BJ (cell line): Measurements from ENCODE around the gene NDUFAF2. TPM values are rescaled to one million over a fixed set of nuclear protein-coding genes. Genes with fewer than 3 reads are reported as not detected.
"Not testable (repeated sequence)": the region's sequence is repeated elsewhere in the genome, so short reads cannot be mapped to it uniquely, and the experiment has no call there.

Source experiments
- CTCF ChIA-PET: fragments of 350-600 bp; formaldehyde crosslinking; extraction: SDS; loops from one replicate; lab custom pipeline; 2021; ENCODE audit warnings: antibody characterized with exemption, inconsistent platforms; lab: Yijun Ruan, JAX
- POLR2A ChIA-PET: fragments of 300-600 bp; sonication (Branson Sonifier 250); formaldehyde crosslinking; extraction: SDS; loops from one replicate; lab custom pipeline; 2021; ENCODE audit warnings: antibody characterized with exemption; lab: Charles Lee
- DNase-seq: peaks from one replicate; pipeline ENCODE4 v3.0.0-alpha.2; 2011; ENCODE audit warnings: low read depth
- H3K27me3 ChIP-seq: 2 replicates; pipeline ENCODE4 v1.6.0; 2011; ENCODE audit warnings: low read length; ENCODE audit not compliant: control insufficient read depth, insufficient read depth
- H3K36me3 ChIP-seq: 2 replicates; pipeline ENCODE4 v1.5.1; 2011; ENCODE audit warnings: low read length; ENCODE audit not compliant: control insufficient read depth, insufficient read depth
- H3K4me3 ChIP-seq: 2 replicates; pipeline ENCODE4 v1.5.1; 2011; ENCODE audit warnings: low read depth, mild to moderate bottlenecking, control low read depth, low read length
- CTCF ChIP-seq: IDR thresholded peaks from 2 replicates; pipeline ENCODE4 v1.5.1; 2011; ENCODE audit warnings: low read depth, mild to moderate bottlenecking, control low read depth, inconsistent platforms, low read length, moderate library complexity; ENCODE audit not compliant: insufficient read depth
- polyA plus RNA-seq: library from polyadenylated mRNA; depleted of rRNA; stranded (reverse); fragments of >200 nt; gene quantifications from 2 replicates; pipeline ENCODE4 v1.2.3, GENCODE V29; 2011; rRNA removed

Gene NDUFAF2
- polyA plus RNA-seq, 1 experiment = 22.4 TPM

DNA sequence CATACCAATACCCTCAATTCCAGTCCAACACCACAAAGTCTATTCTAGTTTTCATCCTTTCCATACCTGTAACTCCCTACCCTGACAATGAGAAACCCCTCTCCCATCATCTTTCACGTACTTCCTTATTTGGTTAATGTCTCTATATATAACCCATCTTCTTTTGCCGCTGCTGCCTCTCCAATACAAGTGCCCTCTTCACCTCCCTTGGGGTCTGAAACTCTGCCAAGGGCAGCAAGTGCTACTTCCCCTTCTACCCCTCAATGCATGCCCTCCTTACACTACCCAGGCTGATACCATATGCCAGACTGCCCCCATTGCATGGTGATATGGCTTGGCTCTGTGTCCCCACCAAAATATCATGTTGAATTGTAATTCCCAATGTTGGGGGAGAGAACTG lies 241.6 kb downstream of the NDUFAF2 start:
- POLR2A ChIA-PET = no interaction called here
- Histone ChIP-seq H3K27me3 (no peaks in the 10 kb centered on the region), H3K36me3 (no peaks in the 10 kb centered on the region), H3K4me3 (no peak overlapping the region)
- CTCF ChIA-PET = no interaction called here
- DNase-seq = no peak
- no peak for TF ChIP-seq CTCF

DNA sequence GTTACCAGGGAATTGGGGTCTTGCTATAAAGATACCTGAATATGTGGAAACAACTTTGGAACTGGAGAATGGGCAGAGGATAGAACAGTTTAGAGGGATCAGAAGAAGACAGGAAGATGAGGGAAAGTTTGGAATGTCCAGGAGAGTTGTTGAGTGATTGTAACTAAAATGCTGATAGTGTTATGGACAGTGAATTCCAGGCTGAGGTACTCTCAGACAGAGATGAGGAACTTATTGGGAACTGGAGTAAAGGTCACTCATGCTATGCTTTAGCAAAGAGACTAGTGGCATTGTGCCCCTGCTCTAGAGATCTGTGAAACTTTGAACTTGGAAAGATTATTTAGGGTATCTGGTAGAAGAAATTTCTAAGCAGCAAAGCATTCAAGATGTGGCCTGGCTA lies 242.3 kb downstream of the NDUFAF2 start:
- H3K27me3 ChIP-seq, DNase-seq, POLR2A ChIA-PET, H3K36me3 ChIP-seq, H3K4me3 ChIP-seq, CTCF ChIA-PET: not testable (repeated sequence)

DNA sequence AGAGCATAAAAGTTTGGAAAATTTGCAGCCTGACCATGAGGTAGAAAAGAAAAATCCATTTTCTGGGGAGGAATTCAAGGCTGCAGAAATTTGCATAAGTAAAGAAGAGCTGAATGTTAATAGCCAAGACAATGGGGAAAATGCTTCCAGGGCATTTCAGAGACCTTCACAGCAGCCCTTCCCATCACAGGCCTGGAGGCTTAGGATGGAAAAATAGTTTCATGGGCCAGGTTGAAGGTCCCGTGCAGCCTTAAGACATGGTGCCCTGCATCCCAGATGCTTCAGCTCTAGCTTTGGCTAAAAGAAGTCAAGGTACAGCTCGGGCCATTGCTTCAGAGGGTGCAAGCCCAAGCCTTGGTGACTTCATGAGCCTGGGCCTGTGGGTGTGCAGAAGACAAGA lies 242.8 kb downstream of the NDUFAF2 start:
- DNase-seq, H3K36me3 ChIP-seq, H3K4me3 ChIP-seq, CTCF ChIA-PET, H3K27me3 ChIP-seq, POLR2A ChIA-PET: not testable (repeated sequence)

GRCh38 chr5:61198606-61199005 lies 253.6 kb downstream of the NDUFAF2 start:
- H3K4me3 ChIP-seq = no peak overlapping the region
- no peaks in the 10 kb centered on the region for H3K36me3 ChIP-seq
- DNase-seq = no peak
- no peaks in the 10 kb centered on the region for H3K27me3 ChIP-seq
- POLR2A ChIA-PET = no interaction called here
- CTCF ChIA-PET = interaction anchor here (1.2 kb wide), 1 partner anchor 19 kb away, joined by 5 read pairs; no protein-coding TSS in a partner anchor
- TF ChIP-seq CTCF = no peak

DNA sequence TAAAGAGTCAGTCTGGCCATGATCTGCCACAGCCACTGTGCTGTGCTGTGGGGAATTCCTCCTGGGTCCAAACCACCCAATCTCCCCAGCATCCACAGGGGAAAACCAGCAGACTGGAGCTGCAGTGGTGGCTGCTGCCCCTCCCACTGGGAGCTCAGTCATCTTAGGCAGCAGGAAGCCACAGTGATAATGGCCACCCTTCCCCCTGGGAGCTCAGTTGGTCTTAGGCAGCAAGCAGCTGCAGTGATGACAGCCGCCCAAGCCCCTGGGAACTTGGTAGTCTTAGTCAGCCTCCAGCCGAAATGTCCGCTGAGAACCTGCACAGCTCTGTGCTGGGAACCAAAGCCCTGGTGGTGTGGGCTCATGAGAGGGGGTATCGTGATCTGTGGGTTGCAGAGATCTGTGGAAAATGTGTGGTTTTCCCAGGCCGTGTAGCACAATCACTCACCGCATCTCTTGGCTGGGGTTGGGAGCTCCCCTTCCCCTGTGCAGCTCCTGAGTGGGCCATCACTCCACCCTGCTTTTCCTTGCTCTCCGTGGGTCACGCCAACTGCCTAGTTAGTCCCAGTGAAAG lies 255.7 kb downstream of the NDUFAF2 start:
- ChIA-PET CTCF (no interaction called here), POLR2A (no interaction called here)
- no peak for DNase-seq
- no peak for TF ChIP-seq CTCF
- H3K36me3 ChIP-seq = no peaks in the 10 kb centered on the region
- no peak overlapping the region for H3K4me3 ChIP-seq
- H3K27me3 ChIP-seq = no peaks in the 10 kb centered on the region

DNA sequence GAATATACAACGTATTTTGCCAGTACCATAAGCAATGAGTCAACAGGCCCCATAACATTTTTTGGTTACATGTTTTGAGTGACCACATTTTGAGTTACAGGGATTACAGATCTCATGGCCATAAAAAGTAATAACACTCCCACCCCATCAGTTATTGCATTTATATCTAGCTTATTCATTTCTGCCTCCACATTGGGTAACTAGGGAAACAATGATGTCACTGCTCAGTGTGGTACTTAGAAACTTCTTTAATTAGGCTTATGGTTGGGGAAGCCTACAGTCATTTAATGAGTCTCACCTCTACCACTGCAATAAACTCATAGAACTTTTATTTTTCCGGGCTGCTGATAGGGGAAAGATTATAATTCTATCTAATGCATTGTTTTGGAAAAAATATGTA lies 257.2 kb downstream of the NDUFAF2 start:
- POLR2A ChIA-PET = no interaction called here
- Histone ChIP-seq H3K36me3 (no peaks in the 10 kb centered on the region), H3K4me3 (no peak overlapping the region), H3K27me3 (no peaks in the 10 kb centered on the region)
- CTCF ChIA-PET = interaction anchor here (1.1 kb wide), 1 partner anchor 12 kb away, joined by 4 read pairs; no protein-coding TSS in a partner anchor
- TF ChIP-seq CTCF = no peak
- DNase-seq = peak; percentile 26

Other genes starting within 250 kb of the NDUFAF2 start
- 6.5 and 6.8 TPM in 2 replicates for gene DEPDC1B, start 245.0 kb upstream of the NDUFAF2 start, polyA plus RNA-seq
- 0.02 and 0.05 TPM in 2 replicates for gene ELOVL7, start 100.9 kb upstream of the NDUFAF2 start, polyA plus RNA-seq
- gene ERCC8, start 135 bp upstream of the NDUFAF2 start, polyA plus RNA-seq = 10.1 and 12.8 TPM in 2 replicates
- 30.4 and 42.0 TPM in 2 replicates for gene SMIM15, start 217.3 kb downstream of the NDUFAF2 start, polyA plus RNA-seq